ENCODE measurements around the gene TRABD.

The TRABD gene

DNA sequence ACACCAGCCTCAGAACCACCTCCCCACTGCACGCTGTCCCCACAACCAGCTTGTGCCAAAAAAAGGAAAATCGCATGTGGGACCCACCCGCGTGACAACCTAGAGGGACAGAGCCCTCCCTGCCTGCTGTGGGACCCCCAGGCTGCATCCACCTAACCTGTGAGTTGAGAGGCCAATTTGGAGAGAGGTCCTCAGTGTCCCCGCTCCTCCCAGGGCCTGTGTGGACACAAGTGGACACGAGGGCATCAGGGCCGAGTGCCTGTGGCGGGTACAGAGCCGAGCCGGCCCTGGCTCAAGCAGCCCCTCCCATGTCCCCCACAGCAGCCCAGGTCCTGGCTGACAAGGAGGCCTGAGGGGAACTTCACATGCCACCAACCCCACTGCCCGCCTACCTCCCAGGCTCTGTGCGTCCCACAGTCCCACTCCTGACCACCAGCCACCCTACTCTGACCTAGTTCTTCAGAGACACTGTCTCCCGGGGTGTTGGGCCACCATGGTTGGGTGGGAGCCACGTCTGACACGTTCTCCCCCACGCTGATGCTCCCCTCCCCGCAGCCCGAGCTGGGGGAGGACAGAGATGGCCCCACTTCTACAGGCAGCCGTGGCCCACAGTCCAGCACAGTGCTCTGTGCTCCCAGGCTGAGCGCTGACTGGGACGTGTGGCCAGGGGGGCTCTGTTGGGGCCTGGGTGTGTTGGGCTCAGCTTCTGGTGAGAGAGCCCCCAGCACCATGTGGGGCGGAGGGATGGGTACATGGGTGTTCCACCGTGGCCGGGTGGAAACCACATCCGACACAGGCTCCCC lies 34.3 kb downstream of the TRABD start:
- Histone ChIP-seq H3K4me2 (ENCODE audit: low read length) (no peak overlapping the region), H3K9me2 (ENCODE audit: low read depth, low read length) (no peaks in the 10 kb centered on the region), H3K36me3 (ENCODE audit: insufficient read depth, low read length) (peaks cover 93% of the 10 kb centered on the region), H3F3A (ENCODE audit: insufficient read depth, low read length) (no peaks in the 10 kb centered on the region), H3K9me3 (ENCODE audit: low read length) (no peaks in the 10 kb centered on the region), H3K79me2 (ENCODE audit: insufficient read depth, low read length) (no peaks in the 10 kb centered on the region), H3K27me3 (ENCODE audit: insufficient read depth, low read length) (no peaks in the 10 kb centered on the region), H3K9ac (ENCODE audit: low read length) (no peak overlapping the region), H3K4me1 (ENCODE audit: insufficient read depth, low read length, severe bottlenecking) (no peaks in the 10 kb centered on the region), H4K20me1 (ENCODE audit: insufficient read depth, low read length) (no peaks in the 10 kb centered on the region), H3K4me3 (ENCODE audit: low read depth, low read length, poor library complexity, severe bottlenecking) (no peak overlapping the region), H3K27ac (ENCODE audit: low read depth, low read length, poor library complexity, severe bottlenecking) (no peak overlapping the region), H2AFZ (ENCODE audit: low read length) (no peak overlapping the region)
- TF ChIP-seq, protein P1, sequence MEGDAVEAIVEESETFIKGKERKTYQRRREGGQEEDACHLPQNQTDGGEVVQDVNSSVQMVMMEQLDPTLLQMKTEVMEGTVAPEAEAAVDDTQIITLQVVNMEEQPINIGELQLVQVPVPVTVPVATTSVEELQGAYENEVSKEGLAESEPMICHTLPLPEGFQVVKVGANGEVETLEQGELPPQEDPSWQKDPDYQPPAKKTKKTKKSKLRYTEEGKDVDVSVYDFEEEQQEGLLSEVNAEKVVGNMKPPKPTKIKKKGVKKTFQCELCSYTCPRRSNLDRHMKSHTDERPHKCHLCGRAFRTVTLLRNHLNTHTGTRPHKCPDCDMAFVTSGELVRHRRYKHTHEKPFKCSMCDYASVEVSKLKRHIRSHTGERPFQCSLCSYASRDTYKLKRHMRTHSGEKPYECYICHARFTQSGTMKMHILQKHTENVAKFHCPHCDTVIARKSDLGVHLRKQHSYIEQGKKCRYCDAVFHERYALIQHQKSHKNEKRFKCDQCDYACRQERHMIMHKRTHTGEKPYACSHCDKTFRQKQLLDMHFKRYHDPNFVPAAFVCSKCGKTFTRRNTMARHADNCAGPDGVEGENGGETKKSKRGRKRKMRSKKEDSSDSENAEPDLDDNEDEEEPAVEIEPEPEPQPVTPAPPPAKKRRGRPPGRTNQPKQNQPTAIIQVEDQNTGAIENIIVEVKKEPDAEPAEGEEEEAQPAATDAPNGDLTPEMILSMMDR (IDR thresholded peaks at IDR 0.05; ENCODE audit: low read length), result no peak
- no peak for TF ChIP-seq EZH2 (IDR thresholded peaks at IDR 0.05; ENCODE audit: borderline replicate concordance, low read length)

DNA sequence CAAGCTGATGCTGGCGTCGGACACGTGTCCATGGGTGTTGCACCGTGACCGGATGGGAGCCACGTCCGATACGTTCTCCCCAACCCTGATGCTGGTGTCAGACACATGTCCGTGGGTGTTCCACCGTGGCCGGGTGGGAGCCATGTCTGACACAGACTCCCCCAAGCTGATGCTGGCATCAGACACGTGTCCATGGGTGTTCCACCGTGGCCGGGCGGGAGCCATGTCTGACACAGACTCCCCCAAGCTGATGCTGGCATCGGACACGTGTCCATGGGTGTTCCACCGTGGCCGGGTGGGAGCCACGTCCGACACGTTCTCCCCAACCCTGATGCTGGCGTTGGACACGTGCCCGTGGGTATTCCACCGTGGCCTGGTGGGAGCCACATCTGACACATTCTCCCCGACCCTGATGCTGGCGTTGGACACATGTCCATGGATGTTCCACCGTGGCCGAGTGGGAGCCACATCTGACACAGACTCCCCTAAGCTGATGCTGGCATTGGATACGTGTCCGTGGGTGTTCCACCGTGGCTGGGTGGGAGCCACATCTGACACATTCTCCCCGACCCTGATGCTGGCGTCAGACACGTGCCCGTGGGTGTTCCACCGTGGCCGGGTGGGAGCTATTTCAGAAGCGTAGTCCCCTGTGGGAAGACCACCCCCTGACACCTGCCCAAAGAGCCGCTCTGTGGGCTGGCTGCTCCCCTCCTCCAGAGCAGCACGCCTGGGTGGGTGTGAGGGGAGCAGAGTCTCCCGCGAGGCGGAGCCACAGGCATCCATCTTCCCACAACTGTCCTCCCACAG lies 35.1 kb downstream of the TRABD start:
- Histone ChIP-seq H3F3A (ENCODE audit: insufficient read depth, low read length) (no peaks in the 10 kb centered on the region), H3K79me2 (ENCODE audit: insufficient read depth, low read length) (no peaks in the 10 kb centered on the region), H3K4me3 (ENCODE audit: low read depth, low read length, poor library complexity, severe bottlenecking) (no peak overlapping the region), H3K9me2 (ENCODE audit: low read depth, low read length) (no peaks in the 10 kb centered on the region), H3K9me3 (ENCODE audit: low read length) (no peaks in the 10 kb centered on the region), H3K9ac (ENCODE audit: low read length) (no peak overlapping the region), H4K20me1 (ENCODE audit: insufficient read depth, low read length) (no peaks in the 10 kb centered on the region), H3K4me2 (ENCODE audit: low read length) (no peak overlapping the region), H3K4me1 (ENCODE audit: insufficient read depth, low read length, severe bottlenecking) (no peaks in the 10 kb centered on the region), H3K27ac (ENCODE audit: low read depth, low read length, poor library complexity, severe bottlenecking) (no peak overlapping the region), H2AFZ (ENCODE audit: low read length) (no peak overlapping the region), H3K36me3 (ENCODE audit: insufficient read depth, low read length) (peaks cover 92% of the 10 kb centered on the region), H3K27me3 (ENCODE audit: insufficient read depth, low read length) (no peaks in the 10 kb centered on the region)
- TF ChIP-seq, protein P1 (IDR thresholded peaks at IDR 0.05; ENCODE audit: low read length), result no peak
- TF ChIP-seq EZH2 (IDR thresholded peaks at IDR 0.05; ENCODE audit: borderline replicate concordance, low read length), result no peak

DNA sequence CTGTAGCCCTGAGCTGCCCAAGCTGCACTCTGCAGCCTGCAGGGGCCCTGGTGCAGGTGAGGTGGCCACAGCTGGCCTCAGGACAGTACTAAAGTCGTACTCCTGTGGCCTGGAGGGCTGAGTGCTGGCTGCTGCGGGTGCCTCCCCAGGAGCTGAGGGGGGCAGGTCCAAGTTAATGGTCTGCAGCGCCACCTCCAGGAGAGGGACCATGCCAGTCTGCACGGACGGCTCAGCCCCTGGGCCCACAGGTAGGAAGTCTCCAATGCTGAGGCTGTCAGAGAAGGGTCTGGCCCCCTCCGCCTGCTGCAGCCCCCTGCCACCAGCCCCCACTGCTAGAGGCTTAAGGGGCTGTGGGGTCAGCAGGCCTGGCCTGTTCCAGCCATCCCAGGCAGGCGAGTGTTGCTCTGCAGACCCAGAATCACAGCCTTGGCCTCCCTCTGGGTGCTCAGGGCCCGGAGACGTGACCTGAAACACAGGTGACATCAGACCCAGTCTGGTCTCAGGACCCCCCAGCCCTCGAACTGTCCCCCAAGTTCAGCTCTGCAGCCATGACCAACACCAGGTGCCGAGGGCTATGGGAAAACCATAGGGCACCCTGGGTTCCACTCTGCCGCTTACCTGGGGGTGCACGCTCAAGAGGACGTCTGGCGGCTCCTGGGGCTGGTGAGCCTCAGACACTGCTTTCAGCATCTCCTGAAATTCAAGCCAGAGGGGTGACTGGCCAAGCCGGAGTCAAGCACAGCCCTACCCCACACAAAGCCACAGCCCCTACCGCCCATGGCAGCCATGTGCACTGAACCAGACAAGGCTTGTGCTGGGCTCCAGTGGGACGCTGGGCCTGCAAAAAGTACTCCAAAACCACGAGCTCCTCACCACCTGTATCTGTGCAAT lies 35.9 kb downstream of the TRABD start:
- Histone ChIP-seq H3K9ac (ENCODE audit: low read length) (no peak overlapping the region), H3K27me3 (ENCODE audit: insufficient read depth, low read length) (no peaks in the 10 kb centered on the region), H3K36me3 (ENCODE audit: insufficient read depth, low read length) (peaks cover 88% of the 10 kb centered on the region), H3K27ac (ENCODE audit: low read depth, low read length, poor library complexity, severe bottlenecking) (no peak overlapping the region), H3K9me3 (ENCODE audit: low read length) (no peaks in the 10 kb centered on the region), H3K4me1 (ENCODE audit: insufficient read depth, low read length, severe bottlenecking) (no peaks in the 10 kb centered on the region), H4K20me1 (ENCODE audit: insufficient read depth, low read length) (no peaks in the 10 kb centered on the region), H3F3A (ENCODE audit: insufficient read depth, low read length) (no peaks in the 10 kb centered on the region), H3K79me2 (ENCODE audit: insufficient read depth, low read length) (no peaks in the 10 kb centered on the region), H3K9me2 (ENCODE audit: low read depth, low read length) (no peaks in the 10 kb centered on the region), H3K4me2 (ENCODE audit: low read length) (no peak overlapping the region), H3K4me3 (ENCODE audit: low read depth, low read length, poor library complexity, severe bottlenecking) (no peak overlapping the region), H2AFZ (ENCODE audit: low read length) (no peak overlapping the region)
- TF ChIP-seq, protein P1 (IDR thresholded peaks at IDR 0.05; ENCODE audit: low read length), result peak; percentile 48
- TF ChIP-seq EZH2 (IDR thresholded peaks at IDR 0.05; ENCODE audit: borderline replicate concordance, low read length), result no peak
